GM19240 (cell line): ENCODE measurements around the gene SEPTIN10.
"Not testable (repeated sequence)": the region's sequence is repeated elsewhere in the genome, so short reads cannot be mapped to it uniquely, and the experiment has no call there.

Experiments
- DNase-seq: peaks from one replicate; pipeline ENCODE4 v3.0.0; 2011; ENCODE audit warnings: low spot score; ENCODE audit not compliant: insufficient read length

Gene SEPTIN10

GRCh38 chr2:109602617-109603188 is 11.1 kb downstream of the SEPTIN10 start:
- no peak for DNase-seq

DNA sequence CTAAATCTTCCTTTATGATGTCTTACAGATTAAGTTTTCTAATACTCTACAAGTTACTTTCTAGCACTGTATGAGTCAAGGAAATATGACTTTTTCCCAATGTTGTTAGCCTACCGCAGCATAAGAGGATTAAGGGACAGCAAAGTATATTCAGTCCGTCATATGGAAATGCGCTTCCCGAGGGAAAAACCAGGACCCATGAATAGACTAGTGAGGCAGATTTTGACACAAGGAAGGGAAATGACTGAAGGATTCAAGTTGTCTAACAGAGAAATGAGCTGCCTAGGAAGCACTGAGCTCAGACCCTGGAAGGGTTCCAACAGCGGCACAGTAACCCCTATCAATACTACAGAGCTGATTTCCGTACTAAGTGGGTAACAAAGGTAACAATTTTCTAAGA is 12.0 kb downstream of the SEPTIN10 start:
- no peak for DNase-seq

- no peak for DNase-seq
These were observed 16.5 kb downstream of the SEPTIN10 start for GRCh38 chr2:109597283-109597682.

DNA sequence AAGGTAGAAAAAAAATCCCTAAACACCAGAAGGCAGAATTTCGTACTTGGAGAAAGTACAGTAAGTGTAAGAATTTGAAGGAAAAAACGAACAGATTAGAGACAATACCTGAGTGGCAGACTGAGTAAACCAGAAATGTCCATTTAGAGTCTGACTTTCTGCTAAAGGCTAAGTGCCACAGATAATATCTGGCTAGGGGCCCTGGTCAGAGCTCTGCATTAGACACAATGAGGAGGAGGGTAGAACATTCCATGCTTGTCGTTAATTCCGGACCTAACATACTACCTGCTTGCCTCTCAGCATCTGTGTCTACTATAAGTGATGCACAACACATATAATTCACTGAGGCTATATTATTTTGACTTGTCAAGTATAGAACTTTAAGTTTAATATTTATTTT is 18.1 kb downstream of the SEPTIN10 start:
- DNase-seq: no peak

- DNase-seq: no peak
These were observed 19.4 kb downstream of the SEPTIN10 start for GRCh38 chr2:109594246-109594885.

DNA sequence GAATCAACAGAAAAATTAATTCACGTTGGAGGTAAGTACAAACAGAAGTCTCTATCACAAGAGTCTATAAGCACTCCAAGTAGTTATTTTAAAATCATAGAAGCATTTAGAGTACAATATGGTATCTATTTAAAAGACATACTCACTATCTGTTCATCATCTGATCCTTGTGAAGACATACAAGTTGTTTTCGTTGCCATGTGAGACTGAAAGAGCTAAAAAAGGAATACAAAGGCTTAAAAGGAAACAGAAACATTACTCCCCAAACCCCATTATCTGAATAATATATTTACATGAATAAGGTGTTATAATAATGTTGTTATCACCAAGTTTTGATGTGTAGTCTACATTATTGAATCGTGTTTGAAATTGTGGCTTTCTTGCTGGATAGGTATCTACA is 20.9 kb downstream of the SEPTIN10 start:
- no peak for DNase-seq

DNA sequence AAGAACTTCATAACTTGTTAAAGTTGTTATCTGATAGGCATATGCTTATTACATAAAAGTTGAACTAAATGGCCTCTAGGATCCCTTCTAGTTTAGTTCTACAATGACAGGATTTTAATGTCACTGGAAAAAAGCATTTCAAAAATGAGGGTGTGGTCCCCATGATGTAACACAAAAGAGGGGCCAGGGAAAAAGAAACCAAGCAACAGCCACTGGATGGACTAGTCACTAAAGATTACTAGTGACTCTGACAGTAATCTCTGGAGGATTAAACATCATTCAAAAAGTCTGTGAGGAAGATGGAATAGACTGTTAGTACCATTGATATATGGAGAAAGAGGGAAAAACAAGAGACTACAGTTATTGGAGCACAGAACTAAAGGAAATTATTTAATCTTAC is 22.6 kb downstream of the SEPTIN10 start:
- no peak for DNase-seq

GRCh38 chr2:109586687-109587086 is 27.1 kb downstream of the SEPTIN10 start:
- DNase-seq: no peak

DNA sequence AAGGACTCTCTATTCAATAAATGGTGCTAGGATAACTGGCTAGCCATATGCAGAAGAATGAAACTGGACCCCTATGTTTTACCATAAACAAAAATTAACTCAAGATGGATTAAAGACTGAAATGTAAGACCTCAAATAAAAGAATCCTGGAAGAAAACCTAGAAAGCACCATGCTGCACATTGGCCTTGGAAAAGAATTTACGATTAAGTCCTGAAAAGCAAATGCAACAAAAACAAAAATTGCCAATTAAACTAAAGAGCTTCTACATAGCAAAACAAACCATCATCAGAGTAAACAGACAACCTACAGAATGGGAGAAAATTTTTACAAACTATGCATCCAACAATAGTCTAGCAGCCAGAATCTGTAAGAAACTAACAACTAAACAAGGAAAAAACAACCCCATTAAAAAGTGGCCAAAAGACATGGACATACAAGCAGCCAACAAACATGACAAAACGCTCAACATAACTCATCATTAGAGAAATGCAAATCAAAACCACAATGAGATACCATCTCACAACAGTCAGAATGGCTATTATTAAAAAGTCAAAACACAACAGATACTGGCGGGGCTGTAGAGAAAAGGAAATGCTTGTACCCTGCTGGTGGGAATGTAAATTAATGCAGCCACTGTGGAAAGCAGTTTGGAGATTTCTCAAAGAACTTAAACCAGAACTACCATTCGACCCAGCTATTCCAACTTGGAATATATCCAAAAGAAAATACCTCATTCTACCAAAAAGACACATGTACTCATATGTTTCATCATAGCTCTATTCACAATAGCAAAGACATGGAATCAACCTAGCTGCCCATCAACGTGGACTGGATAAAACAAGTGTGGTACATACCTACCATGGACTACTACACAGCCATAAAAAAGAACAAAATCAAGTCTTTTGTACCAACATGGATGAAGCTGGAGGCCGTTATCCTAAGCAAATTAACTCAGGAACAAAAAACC is 30.6 kb downstream of the SEPTIN10 start:
- no peak for DNase-seq

- not testable (repeated sequence) for DNase-seq
These were observed 36.1 kb downstream of the SEPTIN10 start for GRCh38 chr2:109577630-109578029.

DNA sequence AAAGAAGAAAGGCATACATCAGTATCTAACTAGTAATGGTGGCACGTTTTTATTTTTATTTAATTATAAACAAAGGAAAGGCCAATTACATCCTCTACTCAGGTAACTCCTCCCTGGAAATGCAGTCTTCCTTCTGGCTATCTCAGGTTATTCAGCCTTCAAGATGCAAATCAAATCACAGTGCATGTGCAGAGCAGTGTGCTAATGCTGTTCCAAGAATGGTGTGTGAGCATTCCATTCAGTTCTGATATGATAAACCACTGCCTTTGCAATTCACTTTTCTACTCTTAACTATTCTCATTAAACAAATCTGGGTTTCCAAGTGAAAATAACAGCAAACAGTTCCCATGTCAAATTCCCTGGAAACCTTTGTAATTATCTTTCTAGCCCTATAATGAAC is 38.4 kb downstream of the SEPTIN10 start:
- DNase-seq: no peak

GRCh38 chr2:109563980-109564550 is 49.7 kb downstream of the SEPTIN10 start:
- no peak for DNase-seq

GRCh38 chr2:109563288-109563687 is 50.5 kb downstream of the SEPTIN10 start:
- no peak for DNase-seq

GRCh38 chr2:109562421-109562820 is 51.3 kb downstream of the SEPTIN10 start:
- no peak for DNase-seq

DNA sequence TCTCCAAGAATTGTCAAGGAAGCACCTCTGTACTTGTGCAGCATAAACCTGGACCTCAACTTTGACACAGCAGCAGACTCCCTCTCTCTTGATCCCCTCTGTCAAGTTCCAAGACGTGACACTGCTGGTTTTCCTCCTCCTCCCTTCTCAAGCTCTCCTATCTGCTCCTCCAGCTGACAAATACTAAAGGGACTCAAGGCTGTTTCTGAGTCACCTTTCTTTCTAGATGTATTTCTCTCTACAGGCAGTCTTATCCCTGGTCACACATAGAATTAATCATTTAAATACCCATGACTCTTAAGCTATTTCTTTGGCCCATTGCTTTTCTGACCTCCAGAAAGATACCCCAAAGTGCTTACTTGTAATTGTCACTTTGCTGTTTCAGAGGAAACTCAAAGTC is 53.5 kb downstream of the SEPTIN10 start:
- no peak for DNase-seq

DNA sequence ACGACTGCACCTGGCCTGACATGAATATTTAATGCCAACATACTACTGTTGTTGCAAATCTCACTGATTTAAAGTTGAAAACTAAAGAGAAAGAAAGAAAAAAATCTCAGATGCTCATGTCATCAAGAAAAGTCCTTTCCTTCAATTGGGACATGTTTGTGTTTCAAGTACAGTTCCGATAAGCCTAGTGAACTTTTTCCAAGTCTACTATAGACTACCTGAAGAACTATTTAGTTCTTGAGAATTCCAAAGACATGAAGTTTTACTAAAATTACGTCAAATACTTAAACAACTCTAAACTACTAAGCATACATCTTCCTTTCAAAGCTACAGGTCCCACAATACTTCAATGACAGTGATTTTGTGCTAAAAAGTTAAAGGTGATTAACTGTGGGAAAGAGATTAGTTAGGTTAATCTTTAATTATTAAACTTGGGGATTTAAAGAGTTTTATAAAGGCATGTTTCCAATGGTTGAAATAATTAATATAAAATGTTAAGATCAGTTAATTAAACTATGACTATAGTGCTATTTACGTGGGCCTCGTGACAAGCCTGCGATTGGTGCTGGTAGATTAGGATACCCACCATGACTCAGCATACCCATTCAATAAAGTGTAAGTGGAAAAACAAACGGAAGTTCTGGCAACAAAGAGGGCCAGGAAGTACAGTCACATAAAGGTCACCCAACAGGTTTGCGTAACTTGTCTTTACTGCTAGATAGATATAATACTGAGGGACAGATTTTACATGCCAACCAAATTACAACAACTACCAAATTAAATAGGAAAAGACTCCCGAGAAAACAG is 55.5 kb downstream of the SEPTIN10 start:
- no peak for DNase-seq

- DNase-seq: no peak
These were observed 56.5 kb downstream of the SEPTIN10 start for GRCh38 chr2:109557309-109557708.

DNA sequence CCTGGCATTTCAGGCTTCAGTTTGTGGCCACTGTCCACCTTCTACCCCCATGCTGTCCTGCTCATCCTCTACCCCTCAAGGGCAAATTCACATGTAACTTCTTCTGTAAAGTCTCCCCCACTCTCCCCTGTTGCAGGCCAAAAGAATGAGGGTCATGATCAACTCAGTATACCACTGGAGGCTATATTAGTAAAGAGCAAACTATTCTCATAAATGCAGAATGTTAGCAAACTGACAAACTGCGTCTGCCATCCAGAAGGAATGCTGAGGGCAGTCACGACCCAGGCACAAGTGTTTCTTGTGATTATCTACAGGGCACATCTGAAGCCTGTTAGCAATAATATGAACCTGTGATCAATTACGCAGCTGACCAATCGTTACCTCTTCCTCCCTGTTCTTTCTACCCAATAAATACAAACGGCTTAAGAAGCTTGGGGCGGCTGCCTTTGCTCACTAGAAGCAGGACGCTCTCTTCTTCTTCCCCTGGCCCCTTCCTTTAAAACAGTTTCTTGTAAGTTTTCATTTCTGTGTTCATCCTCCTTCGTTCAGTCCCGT is 58.3 kb downstream of the SEPTIN10 start:
- DNase-seq: no peak

GRCh38 chr2:109554758-109555157 is 59.0 kb downstream of the SEPTIN10 start:
- no peak for DNase-seq

DNA sequence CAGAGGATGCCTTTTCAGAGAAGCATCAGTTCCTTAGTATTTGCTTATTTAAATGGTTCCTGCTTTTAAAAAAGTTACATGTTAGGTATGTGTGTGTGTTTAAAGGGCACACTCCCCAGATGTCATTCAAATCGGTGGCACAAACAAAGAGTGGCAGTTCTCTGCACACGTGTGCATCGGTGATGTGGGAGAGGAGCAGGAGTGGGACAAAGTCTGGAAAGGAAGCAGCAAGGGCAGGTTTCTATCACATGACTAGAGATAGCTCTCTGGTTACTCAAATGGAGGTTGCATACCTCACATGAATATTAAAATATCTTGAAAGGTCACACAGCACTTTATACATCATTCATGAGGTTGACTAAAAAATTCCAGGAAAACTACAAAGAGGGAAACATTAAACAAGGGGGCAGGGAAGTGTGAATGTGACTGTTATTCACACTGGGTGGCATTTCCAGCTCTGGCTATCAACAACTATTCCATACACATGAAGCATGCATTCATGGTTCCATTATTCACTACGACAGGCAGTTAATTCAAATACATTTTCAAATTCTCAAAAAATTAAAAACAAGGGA is 64.7 kb downstream of the SEPTIN10 start:
- DNase-seq: no peak
